ENCODE results near the gene KRTAP20-4. TPM values are rescaled to one million over a fixed set of nuclear protein-coding genes. Genes with fewer than 3 reads are reported as not detected.

Gene KRTAP20-4
- polyA plus RNA-seq, 3 donors, result not detected

DNA sequence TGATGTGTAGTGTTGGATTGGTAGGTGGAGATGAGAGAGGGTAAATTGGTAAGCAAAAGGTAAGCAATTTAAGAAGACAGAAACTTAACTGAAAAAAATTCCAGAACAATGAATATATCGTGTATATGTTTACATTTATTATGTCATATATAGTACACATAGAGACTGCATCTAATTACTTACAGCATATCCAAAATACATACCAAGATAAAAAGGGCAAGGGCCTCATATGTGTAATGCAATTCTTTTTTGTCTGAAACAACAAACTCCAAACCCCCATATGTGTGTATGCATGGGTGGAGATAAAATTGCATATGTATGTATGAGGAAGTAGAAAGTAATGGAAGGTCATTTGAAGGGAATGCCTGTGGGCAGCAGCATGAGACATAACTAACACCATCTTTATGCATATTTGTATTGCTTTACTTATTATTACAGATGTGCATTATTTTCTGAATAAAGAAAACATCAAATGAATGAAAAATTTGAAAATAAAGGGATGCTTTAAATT lies 26.5 kb downstream of the KRTAP20-4 start:
- DNase-seq, result no peak

DNA sequence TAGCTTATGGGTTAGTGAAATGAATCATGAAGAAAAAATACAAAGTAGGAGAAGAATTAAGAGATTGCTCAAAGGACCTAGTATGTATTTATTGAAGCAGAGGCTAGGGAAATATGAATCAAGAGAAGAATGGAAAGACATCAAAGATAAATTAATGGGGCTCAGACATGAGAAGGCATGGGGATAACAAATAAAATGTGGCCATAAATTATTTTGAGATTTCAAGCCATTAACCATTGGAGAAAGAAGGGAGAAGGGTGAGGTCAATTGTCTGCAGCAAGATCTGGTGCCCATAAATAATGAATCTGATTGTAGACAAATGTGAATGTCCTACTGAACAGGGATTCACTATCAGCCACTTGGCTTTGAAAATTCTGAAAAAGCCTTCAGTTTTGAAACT lies 32.5 kb downstream of the KRTAP20-4 start:
- DNase-seq, result no peak

DNA sequence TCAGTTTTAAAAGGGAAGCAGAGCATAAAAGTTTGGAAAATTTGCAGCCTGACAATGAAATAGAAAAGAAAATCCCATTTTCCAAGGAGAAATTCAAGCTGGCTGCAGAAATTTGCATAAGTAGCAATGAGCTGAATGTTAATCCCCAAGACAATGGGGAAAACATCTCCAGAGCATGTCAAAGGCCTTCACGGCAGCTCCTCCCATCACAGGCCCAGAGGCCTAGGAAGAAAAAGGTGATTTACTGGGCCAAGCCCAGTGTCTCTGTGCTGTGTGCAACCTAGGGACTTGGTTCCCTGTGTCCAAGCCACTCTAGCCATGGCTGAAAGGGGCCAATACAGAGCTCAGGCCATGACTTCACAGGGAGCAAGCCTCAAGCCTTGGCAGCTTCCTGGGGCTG lies 48.3 kb downstream of the KRTAP20-4 start:
- no peak for DNase-seq

Other genes with a start within 250 kb of the KRTAP20-4 start
- gene KRTAP13-2, start 248.4 kb upstream of the KRTAP20-4 start, polyA plus RNA-seq (ENCODE audit: insufficient read length in 3 of 3), result not detected
- not detected for gene KRTAP13-1, start 224.6 kb upstream of the KRTAP20-4 start, polyA plus RNA-seq (ENCODE audit: insufficient read length in 3 of 3)
- not detected for gene KRTAP13-3, start 194.7 kb upstream of the KRTAP20-4 start, polyA plus RNA-seq (ENCODE audit: insufficient read length in 3 of 3)
- not detected for gene KRTAP13-4, start 190.4 kb upstream of the KRTAP20-4 start, polyA plus RNA-seq (ENCODE audit: insufficient read length in 3 of 3)
- gene KRTAP15-1, start 180.4 kb upstream of the KRTAP20-4 start, polyA plus RNA-seq (ENCODE audit: insufficient read length in 3 of 3), result not detected
- not detected for gene KRTAP19-1, start 140.3 kb upstream of the KRTAP20-4 start, polyA plus RNA-seq (ENCODE audit: insufficient read length in 3 of 3)
- gene KRTAP19-2, start 133.2 kb upstream of the KRTAP20-4 start, polyA plus RNA-seq (ENCODE audit: insufficient read length in 3 of 3), result not detected
- gene KRTAP19-3, start 128.6 kb upstream of the KRTAP20-4 start, polyA plus RNA-seq (ENCODE audit: insufficient read length in 3 of 3), result not detected
- gene KRTAP19-4, start 123.5 kb upstream of the KRTAP20-4 start, polyA plus RNA-seq (ENCODE audit: insufficient read length in 3 of 3), result not detected
- gene KRTAP19-5, start 118.5 kb upstream of the KRTAP20-4 start, polyA plus RNA-seq (ENCODE audit: insufficient read length in 3 of 3), result not detected
- gene KRTAP19-6, start 78.8 kb upstream of the KRTAP20-4 start, polyA plus RNA-seq (ENCODE audit: insufficient read length in 3 of 3), result not detected
- not detected for gene KRTAP19-7, start 59.3 kb upstream of the KRTAP20-4 start, polyA plus RNA-seq (ENCODE audit: insufficient read length in 3 of 3)
- gene KRTAP22-2, start 30.2 kb upstream of the KRTAP20-4 start, polyA plus RNA-seq (ENCODE audit: insufficient read length in 3 of 3), result not detected
- gene KRTAP6-3, start 28.2 kb upstream of the KRTAP20-4 start, polyA plus RNA-seq (ENCODE audit: insufficient read length in 3 of 3), result not detected
- not detected for gene KRTAP6-2, start 21.7 kb upstream of the KRTAP20-4 start, polyA plus RNA-seq (ENCODE audit: insufficient read length in 3 of 3)
- gene KRTAP22-1, start 19.5 kb upstream of the KRTAP20-4 start, polyA plus RNA-seq (ENCODE audit: insufficient read length in 3 of 3), result not detected
- gene KRTAP6-1, start 6.7 kb upstream of the KRTAP20-4 start, polyA plus RNA-seq (ENCODE audit: insufficient read length in 3 of 3), result not detected
- gene KRTAP20-1, start 4.2 kb upstream of the KRTAP20-4 start, polyA plus RNA-seq (ENCODE audit: insufficient read length in 3 of 3), result not detected
- gene KRTAP20-2, start 14.6 kb downstream of the KRTAP20-4 start, polyA plus RNA-seq (ENCODE audit: insufficient read length in 3 of 3), result not detected
- not detected for gene KRTAP20-3, start 22.2 kb downstream of the KRTAP20-4 start, polyA plus RNA-seq (ENCODE audit: insufficient read length in 3 of 3)
- not detected for gene KRTAP21-3, start 98.2 kb downstream of the KRTAP20-4 start, polyA plus RNA-seq (ENCODE audit: insufficient read length in 3 of 3)
- gene KRTAP21-2, start 126.6 kb downstream of the KRTAP20-4 start, polyA plus RNA-seq (ENCODE audit: insufficient read length in 3 of 3), result not detected
- not detected for gene KRTAP21-1, start 134.8 kb downstream of the KRTAP20-4 start, polyA plus RNA-seq (ENCODE audit: insufficient read length in 3 of 3)
- not detected for gene KRTAP8-1, start 192.6 kb downstream of the KRTAP20-4 start, polyA plus RNA-seq (ENCODE audit: insufficient read length in 3 of 3)
- gene KRTAP7-1, start 209.1 kb downstream of the KRTAP20-4 start, polyA plus RNA-seq (ENCODE audit: insufficient read length in 3 of 3), result not detected